SK-N-SH (cell line): ENCODE measurements around the gene ATP6V0C.

Experiments used
- EP300 ChIP-seq, 2 experiments: IDR thresholded peaks; 2 replicates each; pipeline versions ENCODE4 v1.4.0 to v1.6.1; 2012; ENCODE audit warnings: borderline replicate concordance in 1 of 2, low read depth in 1 of 2, low read length in 1 of 2
- EZH2phosphoT487 ChIP-seq: fragments of 200-600 bp; sonication (generic); IDR thresholded peaks from 2 replicates; pipeline ENCODE4 v1.6.1; 2017; ENCODE audit warnings: low read depth, mixed run types, mild to moderate bottlenecking, antibody characterized with exemption, moderate library complexity, borderline replicate concordance
- GABPA ChIP-seq: IDR thresholded peaks from 2 replicates; pipeline ENCODE4 v1.4.0; 2012; ENCODE audit warnings: low read depth, mild to moderate bottlenecking
- PBX3 ChIP-seq: IDR thresholded peaks from 2 replicates; pipeline ENCODE4; 2012
- POLR2AphosphoS5 ChIP-seq: IDR thresholded peaks from 2 replicates; pipeline ENCODE4 v1.6.1; 2012; ENCODE audit warnings: low read depth, low read length
- TAF1 ChIP-seq: IDR thresholded peaks from 2 replicates; pipeline ENCODE4 v1.6.1; 2012; ENCODE audit warnings: low read depth, mild to moderate bottlenecking, low read length, moderate library complexity, borderline replicate concordance
- TEAD4 ChIP-seq: IDR thresholded peaks from 2 replicates; pipeline ENCODE4 v1.4.0; 2012; ENCODE audit warnings: mild to moderate bottlenecking, borderline replicate concordance; ENCODE audit not compliant: insufficient read depth
- ZBTB33 ChIP-seq: IDR thresholded peaks from 2 replicates; pipeline ENCODE4 v1.4.0; 2012; ENCODE audit warnings: low read depth, borderline replicate concordance
- TF ChIP-seq, protein P1 (sequence below): fragments of 200-600 bp; sonication (generic); IDR thresholded peaks from 2 replicates; pipeline ENCODE4 v1.6.1; 2017; ENCODE audit warnings: antibody characterized with exemption, mild to moderate bottlenecking, moderate library complexity

DNA sequence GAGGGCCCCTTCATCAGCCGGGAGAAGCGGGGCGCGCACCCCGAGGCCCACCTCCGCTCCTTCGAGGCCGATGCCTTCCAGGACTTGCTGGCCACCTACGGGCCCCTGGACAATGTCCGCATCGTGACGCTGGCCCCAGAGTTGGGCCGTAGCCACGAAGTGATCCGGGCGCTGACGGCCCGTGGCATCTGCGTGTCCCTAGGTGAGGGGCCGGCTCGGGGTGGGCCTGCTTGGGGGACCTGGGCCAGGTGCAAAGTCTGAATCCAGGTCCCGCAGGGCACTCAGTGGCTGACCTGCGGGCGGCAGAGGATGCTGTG is 14.0 kb downstream of the ATP6V0C start:
- TF ChIP-seq, protein P1, sequence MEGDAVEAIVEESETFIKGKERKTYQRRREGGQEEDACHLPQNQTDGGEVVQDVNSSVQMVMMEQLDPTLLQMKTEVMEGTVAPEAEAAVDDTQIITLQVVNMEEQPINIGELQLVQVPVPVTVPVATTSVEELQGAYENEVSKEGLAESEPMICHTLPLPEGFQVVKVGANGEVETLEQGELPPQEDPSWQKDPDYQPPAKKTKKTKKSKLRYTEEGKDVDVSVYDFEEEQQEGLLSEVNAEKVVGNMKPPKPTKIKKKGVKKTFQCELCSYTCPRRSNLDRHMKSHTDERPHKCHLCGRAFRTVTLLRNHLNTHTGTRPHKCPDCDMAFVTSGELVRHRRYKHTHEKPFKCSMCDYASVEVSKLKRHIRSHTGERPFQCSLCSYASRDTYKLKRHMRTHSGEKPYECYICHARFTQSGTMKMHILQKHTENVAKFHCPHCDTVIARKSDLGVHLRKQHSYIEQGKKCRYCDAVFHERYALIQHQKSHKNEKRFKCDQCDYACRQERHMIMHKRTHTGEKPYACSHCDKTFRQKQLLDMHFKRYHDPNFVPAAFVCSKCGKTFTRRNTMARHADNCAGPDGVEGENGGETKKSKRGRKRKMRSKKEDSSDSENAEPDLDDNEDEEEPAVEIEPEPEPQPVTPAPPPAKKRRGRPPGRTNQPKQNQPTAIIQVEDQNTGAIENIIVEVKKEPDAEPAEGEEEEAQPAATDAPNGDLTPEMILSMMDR, result no peak
- TF ChIP-seq EZH2phosphoT487 (no peak), EP300 (IDR thresholded peaks at IDR 0.05; ENCODE audit: borderline replicate concordance in 1 of 2, low read depth in 1 of 2, low read length in 1 of 2) (no peak), TAF1 (no peak), PBX3 (no peak), ZBTB33 (no peak), GABPA (no peak), POLR2AphosphoS5 (no peak), TEAD4 (no peak)
